CMK (cell line): ENCODE data around the gene CPN1.

Experiments
- DNase-seq: peaks from one replicate; pipeline ENCODE4 v3.0.0-alpha.2; 2010; ENCODE audit warnings: low read depth

Gene CPN1

GRCh38 chr10:100076750-100077149, 4.9 kb downstream of the CPN1 start:
- DNase-seq: no peak

DNA sequence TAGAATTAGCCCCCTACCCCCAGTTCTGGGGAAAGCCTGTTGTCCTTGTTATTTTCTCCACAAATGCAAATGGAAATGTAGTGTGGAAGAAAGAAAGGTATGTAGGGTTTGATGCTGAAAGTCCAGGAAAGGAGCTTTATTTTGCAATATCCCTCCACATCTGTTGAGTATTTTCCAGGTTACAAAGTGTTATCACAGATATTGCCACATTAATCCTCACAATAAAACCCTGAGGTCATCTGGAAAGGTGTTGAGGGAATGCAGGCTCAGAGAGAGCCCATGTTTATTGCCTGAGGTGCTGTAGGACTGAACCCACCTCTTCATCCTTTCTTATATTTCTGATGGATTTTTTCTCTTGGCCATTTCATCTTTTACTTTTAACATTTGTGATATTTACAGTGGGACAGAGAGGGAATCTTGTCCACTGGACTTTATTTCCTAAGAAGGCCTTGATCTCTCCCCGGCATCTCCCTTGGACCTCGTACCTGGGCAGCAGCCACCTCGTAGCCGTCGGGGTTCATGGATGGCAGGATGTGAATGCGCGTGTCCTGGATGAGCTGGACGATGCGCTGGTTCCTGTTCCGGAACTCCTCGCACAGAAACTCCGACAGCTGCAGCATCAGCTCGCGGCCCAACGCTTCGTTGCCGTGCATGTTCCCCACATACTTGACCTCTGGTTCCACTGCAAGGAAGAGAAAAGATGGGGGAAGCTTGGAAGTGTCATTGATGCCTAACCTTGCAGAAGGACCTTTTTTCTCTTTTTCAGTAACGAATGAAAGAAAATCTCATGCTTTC, 6.0 kb downstream of the CPN1 start:
- DNase-seq: no peak

GRCh38 chr10:100072514-100072913, 9.2 kb downstream of the CPN1 start:
- no peak for DNase-seq

GRCh38 chr10:100071529-100071928, 10.1 kb downstream of the CPN1 start:
- no peak for DNase-seq

GRCh38 chr10:100067466-100067865, 14.2 kb downstream of the CPN1 start:
- no peak for DNase-seq

- no peak for DNase-seq
Observed at GRCh38 chr10:100065084-100065660, 16.5 kb downstream of the CPN1 start.

- no peak for DNase-seq
Observed at GRCh38 chr10:100061401-100061800, 20.3 kb downstream of the CPN1 start.

DNA sequence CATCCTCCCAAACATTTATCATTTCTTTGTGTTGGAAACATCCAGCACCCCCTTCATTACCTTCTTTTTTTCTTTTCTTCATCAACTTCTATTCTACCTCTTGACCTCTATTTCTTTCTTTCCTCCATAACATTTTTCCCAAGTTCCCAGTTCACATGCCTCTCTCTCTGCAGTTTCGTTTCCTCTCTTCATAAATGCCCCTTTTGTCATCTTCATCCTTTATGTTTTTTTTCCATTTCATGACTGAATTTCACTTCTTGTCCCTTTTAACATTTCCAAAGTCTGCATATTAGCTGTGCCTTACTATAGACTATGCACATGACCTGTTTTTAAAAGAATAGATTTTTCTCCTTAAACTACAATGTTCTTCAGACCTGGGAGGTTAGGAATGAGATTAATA, 23.7 kb downstream of the CPN1 start:
- DNase-seq: no peak

DNA sequence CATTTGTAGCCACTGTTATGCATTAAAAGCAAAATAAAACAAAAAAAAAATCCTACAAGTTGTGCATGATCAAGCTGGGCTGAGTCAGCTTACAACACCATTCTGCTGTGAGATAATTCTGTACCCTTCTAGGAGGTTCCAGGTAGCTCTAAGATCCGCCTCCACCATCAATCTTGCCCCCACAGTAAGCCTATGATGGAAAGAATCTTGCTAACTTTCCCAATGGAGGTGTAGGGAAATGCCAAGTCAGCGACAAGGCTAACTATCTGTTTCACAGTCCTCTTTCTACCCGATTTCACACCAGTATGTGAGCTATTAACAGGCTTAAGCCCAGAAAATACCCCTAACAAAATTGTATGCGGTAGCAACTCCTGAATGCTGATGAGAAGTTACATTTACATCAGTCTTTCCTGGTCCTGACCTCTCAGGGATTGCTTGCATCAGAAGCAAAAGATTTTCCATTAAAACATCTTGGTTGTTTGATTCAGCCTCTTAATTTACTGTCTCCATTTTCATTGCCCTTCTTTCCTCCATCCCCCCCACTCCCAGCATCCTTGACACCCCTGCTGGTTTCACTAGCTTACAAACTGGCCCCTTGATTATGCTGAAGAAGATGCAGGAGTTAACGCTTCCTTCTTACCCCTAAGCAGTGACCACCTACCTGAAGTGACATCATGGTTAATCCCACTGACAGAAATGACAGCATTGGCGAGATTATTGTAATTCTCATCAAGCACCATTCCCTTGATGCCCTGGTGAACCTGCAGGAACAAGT, 27.8 kb downstream of the CPN1 start:
- DNase-seq: no peak

GRCh38 chr10:100046021-100046486, 35.6 kb downstream of the CPN1 start:
- DNase-seq: peak; percentile 67

GRCh38 chr10:100045592-100045991, 36.1 kb downstream of the CPN1 start:
- DNase-seq: no peak

DNA sequence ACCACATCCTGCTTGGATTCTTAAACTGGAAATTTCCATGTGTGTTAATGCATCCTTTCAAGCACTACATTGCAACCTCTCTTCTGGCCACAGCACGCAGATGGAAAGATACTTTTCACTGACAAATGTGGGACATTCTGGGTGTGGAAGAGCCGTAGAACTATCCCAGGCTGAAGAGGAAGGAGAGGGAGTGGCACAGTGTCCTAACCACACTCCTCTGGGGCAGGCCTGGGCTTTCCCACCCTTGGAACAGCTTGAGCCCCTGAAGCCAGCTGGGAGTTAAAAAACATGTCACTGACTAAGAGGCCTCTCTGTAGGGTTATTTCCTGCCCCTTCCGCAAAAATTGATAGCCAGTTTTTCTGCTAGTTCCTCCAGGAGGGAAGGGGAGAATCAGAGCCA, 37.9 kb downstream of the CPN1 start:
- peak; percentile 27 for DNase-seq

DNA sequence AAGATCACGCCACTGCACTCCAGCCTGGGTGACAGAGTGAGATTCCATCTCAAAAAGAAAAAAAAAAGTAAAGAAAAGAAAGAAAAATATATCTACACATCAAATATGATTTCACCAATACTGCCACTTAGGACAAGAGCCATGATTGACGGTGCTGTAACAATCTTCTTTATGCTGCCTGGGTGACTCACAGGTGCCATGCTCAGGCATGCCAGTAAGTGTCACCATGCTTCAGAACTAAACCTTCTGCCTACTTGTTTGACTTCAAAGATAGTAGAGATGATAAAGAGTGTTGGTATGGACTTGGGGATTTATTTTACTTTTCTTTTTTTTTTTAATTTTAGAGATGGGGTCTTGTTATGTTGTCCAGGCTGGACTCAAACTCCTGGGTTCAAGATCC, 38.3 kb downstream of the CPN1 start:
- DNase-seq: no peak

GRCh38 chr10:100041306-100042002, 40.2 kb downstream of the CPN1 start:
- DNase-seq: no peak

- no peak for DNase-seq
Observed at GRCh38 chr10:100038561-100039071, 43.1 kb downstream of the CPN1 start.

- DNase-seq: no peak
Observed at GRCh38 chr10:100037758-100038315, 43.8 kb downstream of the CPN1 start.

DNA sequence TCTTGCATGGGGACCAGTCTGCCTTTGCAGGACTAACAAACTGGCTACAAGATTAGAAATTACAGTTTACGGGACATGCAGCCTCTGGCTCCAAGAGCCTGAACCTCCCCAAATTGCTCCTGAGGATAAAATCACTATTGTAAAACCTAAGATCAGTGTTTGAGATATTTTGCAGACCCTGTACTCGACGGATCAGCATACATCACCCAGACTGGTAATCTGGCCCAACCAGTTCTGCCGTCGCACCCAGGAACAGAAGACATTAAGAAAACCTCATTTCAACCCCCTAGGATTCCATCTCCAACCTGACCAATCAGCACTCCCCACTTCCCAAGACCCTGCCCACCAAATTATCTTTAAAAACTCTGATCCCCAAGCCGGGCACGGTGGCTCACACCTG, 44.8 kb downstream of the CPN1 start:
- no peak for DNase-seq

DNA sequence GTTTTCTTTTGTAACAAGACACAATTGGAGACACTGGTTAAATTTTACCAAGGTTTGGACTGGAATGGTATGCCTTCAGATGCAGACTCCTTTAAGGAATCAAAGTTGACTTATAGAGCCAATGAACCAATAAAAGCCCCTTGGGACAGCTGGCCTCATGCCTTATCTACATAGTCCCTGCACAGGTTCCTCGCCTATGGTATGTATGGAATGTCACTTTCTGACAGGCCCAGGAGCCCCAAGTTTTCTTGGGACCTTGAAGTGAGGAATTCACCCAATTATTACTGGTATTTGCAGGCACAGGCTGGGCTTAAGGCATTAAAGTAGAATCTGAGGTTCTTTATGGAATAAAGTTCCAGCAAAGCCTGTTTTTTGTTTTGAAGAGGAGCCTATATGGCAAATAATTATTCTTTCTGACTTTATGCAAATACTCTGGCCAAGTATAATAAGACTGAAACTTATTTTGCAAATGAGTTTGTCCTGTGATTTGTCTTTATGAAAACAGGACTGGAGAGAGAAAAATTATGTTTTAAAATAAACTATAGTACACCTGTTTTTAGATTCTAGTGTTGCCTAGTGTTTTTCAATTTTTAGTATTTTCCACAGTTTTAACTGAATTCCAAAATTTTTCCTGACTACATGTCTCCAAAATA, 47.8 kb downstream of the CPN1 start:
- no peak for DNase-seq

DNA sequence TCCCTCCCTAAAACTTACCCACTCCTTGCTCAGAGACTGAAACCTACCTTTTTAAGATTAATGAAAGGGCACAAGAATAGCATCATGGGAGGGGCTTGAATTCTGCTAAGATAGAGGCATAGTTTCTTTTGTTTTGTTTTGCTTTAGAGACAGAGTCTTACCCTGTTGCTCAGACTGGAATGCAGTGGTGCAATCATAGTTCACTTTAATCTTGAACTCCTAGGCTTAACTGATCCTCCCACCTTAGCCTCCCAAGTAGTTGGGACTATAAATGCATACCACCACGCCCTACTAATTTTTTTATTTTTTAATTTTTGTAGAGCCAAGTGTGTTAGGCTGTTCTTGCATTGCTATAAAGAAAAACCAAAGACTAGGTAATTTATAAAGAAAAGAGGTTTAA, 54.3 kb downstream of the CPN1 start:
- no peak for DNase-seq

GRCh38 chr10:100025576-100025975, 56.1 kb downstream of the CPN1 start:
- no peak for DNase-seq

GRCh38 chr10:100024748-100025147, 56.9 kb downstream of the CPN1 start:
- no peak for DNase-seq
